DMS79 treated with DMSO at 0.1 percent for 48 hours (cell line): ENCODE measurements around the gene MSX2.
"Not testable (repeated sequence)": the region's sequence is repeated elsewhere in the genome, so short reads cannot be mapped to it uniquely, and the experiment has no call there.

Experiments used
- DNase-seq: peaks from one replicate; lab custom pipeline; 2025; lab: John Stamatoyannopoulos, UW

MSX2 gene

DNA sequence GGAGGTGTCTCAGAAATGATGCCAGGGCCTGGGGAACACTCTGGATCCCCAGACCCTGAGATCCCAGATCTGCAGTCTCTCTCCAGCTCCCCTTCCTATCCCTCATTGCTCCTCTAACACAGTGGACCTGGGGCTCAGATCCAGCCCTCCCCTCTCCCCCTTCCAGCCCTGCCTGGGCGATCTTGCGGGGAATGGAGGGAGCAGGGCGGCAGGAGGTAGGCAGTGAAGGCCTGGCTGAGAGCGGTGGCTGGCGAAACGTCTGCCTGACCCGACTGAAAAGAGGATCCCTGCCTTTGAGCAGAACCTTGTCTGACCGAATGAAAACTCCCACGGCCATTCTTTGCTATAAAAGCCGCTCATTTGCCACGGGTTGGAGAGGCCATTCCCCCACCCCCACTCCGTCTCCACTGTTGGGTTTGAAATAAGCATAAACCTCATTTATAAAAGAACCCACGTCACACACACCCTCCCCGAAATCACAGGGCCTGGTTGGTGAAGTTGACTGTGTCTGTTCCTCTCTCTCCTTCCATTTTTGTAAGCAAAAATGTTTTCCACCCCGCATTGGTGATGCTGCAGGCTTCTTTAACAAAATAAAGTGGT lies 8.8 kb downstream of the MSX2 start:
- no peak for DNase-seq

DNA sequence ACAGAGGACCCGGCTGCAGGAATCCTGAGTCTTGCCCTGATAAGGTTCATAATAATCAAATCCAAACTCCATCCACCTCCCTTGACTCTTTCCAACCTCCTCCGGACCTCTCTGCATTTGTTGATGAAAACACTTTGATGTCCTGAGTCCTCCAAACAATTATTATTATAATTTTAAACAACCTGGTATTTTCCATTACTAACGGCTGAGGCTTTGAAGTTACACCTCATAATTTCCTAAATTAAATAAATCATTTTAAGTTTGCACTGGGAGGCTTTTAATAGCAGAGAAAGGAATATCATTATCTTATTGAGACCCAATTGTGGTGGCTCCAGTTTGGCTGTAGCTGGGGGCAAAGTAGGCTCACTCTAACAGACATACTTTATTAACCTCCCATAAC lies 9.5 kb downstream of the MSX2 start:
- DNase-seq: no peak

- no peak for DNase-seq
Observed at GRCh38 chr5:174734571-174735497, 10.5 kb downstream of the MSX2 start.

DNA sequence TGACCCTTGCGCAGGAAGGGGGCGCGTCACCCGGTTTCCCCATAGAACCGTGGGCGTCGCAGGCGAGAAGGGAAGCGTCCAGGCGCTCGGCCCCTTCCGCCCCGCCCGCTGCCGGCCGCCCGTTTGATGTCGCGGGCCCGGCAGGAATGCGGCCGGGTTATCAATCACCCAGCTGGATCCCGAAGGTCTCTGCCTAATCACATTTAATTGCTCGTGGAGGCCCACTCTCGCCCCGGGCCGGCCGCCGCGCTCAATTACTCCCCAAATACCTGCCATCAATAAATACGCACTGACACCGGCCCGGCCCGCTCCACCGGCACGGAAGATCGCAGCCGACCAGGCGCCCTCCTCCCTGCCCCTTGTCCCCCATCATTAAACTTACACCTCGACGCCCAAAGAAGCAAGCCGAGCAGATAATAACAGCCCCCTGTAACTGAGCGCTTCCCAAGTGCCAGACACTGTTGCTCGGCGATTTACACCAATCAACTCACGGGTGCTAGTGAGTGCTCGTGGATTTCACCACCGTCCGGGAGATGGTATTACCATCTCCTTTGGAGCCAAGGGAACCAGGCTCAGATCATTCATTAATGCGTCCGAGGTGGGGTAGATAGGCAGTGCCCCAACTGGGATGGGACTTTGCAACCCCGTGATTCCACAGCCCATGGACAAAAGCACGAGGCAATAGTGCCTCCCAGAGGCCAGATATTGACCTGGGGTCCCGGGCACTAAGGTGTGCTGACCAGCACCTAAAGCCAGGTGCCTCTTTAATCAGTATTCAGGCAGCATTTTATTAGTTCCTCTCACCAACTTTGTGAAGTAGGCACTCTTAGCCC lies 11.3 kb downstream of the MSX2 start:
- no peak for DNase-seq

DNA sequence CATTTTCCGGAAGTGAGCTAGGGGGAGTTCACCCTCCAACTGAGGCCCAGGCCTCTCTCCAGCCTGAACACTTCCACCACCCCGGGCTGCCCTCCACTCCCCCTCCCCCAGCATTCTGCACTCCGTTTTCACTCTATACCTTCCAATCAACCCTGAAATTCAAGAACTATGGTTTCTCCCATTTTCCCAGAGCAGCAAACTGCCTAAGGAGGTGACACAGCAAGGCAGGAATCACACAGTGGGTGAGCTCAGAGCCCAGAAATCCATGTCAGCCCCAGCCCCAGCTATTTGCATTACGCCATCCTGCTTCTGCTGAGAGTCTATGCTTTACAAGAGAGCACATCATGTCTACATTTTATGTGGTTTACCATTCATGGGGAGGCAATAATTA lies 11.9 kb downstream of the MSX2 start:
- DNase-seq: no peak

GRCh38 chr5:174736777-174737176 lies 12.4 kb downstream of the MSX2 start:
- no peak for DNase-seq

GRCh38 chr5:174737330-174737729 lies 12.9 kb downstream of the MSX2 start:
- no peak for DNase-seq

GRCh38 chr5:174741352-174741751 lies 17.0 kb downstream of the MSX2 start:
- no peak for DNase-seq

DNA sequence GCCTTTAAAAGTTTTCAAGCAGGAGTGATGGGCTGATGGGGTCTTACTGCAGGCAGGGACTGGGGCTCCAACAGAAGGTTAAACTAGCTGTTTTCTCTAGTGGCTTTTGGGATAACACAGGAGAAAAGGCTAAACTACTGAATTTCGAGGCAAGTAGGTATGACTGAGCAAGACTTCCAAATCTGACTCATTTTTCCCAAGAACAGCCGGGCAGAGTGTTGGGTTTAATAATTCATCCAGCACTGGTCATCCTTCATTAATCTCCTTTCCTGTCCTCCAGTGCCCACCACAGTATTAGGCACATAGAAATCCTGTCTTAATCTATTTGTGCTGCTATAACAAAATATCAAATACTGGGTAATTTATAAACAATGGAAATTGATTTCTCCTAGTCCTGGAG lies 20.5 kb downstream of the MSX2 start:
- no peak for DNase-seq

DNA sequence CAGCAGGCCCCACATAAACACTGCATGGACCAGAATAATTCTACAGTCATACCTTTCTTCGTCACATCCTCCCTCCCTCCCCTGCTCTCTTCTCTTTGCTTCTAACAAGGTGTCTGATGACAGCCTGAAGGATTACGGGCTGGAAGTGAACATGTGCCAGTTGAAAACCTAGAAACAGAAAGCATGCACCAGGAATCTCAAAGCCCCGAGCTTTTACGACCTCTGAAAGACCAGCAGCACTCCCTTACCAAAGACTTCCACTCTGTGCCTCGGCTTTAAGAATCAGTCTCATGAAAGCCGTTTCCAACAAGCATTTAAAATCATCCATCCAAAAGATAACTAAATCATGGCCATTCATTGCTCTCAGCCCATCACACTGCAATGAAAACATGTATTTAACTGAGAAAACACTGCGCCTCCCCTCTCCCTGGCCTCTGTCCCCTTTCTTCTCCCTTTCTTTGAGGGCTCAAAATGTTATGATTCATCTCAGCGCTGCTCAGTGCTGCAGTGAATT lies 21.3 kb downstream of the MSX2 start:
- no peak for DNase-seq

GRCh38 chr5:174750711-174751110 lies 26.3 kb downstream of the MSX2 start:
- no peak for DNase-seq

- DNase-seq: no peak
Observed at GRCh38 chr5:174751154-174752000, 27.0 kb downstream of the MSX2 start.

DNA sequence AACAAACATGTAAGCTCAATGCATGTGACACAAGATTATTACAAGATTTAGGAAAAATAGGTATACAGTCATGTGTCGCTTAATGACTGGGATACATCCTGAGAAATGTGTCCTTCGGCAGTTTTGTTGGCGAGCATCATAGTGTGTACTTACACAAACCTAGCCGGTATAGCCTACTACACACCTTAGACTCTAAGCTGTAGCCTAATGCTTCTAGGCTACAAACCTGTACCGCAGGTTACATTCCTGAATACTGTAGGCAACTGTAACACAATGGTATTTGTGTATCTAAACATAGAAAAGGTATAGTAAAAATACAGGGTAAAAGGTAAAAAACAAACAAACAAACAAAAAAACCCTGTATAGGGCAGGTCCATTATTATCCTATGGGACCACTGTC lies 27.7 kb downstream of the MSX2 start:
- no peak for DNase-seq

GRCh38 chr5:174755106-174755505 lies 30.7 kb downstream of the MSX2 start:
- DNase-seq: no peak

- DNase-seq: no peak
Observed at GRCh38 chr5:174759091-174759490, 34.7 kb downstream of the MSX2 start.

- no peak for DNase-seq
Observed at GRCh38 chr5:174760721-174761120, 36.3 kb downstream of the MSX2 start.

DNA sequence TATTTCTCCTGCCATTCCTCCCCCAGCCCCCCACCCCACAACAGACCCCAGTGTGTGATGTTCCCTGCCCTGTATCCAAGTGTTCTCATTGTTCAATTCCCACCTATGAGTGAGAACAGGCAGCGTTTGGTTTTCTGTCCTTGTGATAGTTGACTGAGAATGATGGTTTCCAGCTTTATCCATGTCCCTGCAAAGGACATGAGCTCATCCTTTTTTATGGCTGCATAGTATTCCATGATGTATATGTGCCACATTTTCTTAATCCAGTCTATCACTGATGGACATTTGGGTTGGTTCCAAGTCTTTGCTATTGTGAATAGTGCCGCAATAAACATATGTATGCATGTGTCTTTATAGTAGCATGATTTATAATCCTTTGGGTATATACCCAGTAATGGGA lies 37.0 kb downstream of the MSX2 start:
- not testable (repeated sequence) for DNase-seq

GRCh38 chr5:174764309-174764708 lies 39.9 kb downstream of the MSX2 start:
- no peak for DNase-seq

DNA sequence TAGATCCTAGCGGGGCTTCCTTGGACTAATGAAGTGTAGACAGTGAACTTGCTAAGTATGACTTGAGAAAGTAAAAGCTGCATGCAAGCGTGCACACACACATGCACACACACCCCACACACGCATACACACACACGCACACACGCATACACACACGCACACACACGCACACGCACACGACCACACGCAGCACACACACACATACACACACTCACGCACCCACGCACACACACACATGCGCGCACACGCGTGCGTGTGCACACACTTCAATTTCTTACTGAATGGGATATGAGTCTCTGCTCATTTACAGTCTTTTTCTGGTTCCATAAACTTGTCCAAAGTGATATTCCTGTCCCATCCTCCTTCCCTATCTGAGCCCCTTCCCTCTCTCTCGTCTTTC lies 41.2 kb downstream of the MSX2 start:
- DNase-seq: no peak

DNA sequence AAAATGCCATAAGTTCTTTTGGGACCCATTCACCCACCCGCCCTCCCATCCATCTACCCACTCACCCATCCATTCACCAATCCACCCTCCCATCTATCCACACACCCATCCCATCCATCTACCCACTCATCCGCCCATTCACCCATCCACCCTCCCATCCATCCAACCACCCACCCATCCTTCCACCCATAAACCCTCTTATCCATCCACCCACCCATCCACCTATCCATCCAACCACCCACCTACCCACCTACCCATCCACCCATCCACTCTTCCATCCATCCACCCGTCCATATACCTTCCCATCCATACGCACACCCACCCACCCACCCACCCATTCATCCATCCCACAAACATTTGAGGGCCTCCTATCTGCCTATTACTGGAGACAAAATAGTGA lies 43.3 kb downstream of the MSX2 start:
- no peak for DNase-seq

DNA sequence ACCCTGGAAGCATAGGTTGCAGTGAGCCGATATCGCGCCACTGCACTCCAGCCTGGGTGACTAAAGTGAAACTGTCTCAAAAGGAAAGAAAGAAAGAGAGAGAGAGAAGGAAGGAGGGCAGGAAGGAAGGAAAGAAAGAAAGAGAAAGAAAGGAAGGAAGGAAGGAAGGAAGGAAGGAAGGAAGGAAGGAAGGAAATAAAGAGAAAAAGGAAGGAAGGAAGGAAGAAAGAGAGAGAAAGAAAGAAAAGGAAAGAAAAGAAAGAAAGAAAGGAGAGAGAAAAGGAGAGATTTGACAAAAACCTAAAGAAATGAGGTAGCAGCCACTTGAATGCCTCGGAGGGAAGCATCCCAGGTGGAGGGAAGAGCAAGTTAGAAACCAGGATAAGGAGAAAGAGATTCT lies 44.6 kb downstream of the MSX2 start:
- no peak for DNase-seq

GRCh38 chr5:174773371-174773770 lies 49.0 kb downstream of the MSX2 start:
- no peak for DNase-seq
